IMR-90 (cell line): ENCODE measurements around the gene UBXN11. TPM values are rescaled to one million over a fixed set of nuclear protein-coding genes. Genes with fewer than 3 reads are reported as not detected.
A peak's percentile ranks its signal among the peaks of the same experiment; 100 is the strongest.

Experiments
- ATAC-seq: fragments of 200-7000 bp; cut with Tn5 transposase; 2 replicates; pipeline ENCODE4 v1.9.1; 2020; ENCODE audit warnings: low read depth, mild to moderate bottlenecking, moderate library complexity
- BruUV-seq: library from RNA; stranded (reverse); fragments of 400-500 nt; replicated peaks from 2 replicates; lab custom pipeline; 2021; lab: Mats Ljungman, UMichigan
- CTCF ChIA-PET: fragments of 300-600 bp; formaldehyde crosslinking; extraction: SDS; loops from one replicate; lab custom pipeline; 2021; ENCODE audit warnings: antibody characterized with exemption; lab: Yijun Ruan, JAX
- POLR2A ChIA-PET: fragments of 300-600 bp; sonication (Branson Sonifier 250); formaldehyde crosslinking; loops from one replicate; lab custom pipeline; 2022; ENCODE audit warnings: antibody characterized with exemption; ENCODE audit not compliant: unreplicated experiment; lab: Charles Lee
- DNase-seq: peaks from one replicate; pipeline ENCODE4 v3.0.0; 2013
- H2AFZ ChIP-seq: replicated peaks from 2 replicates; pipeline ENCODE3; 2013; ENCODE audit warnings: low read length, mild to moderate bottlenecking; ENCODE audit not compliant: poor library complexity
- H2AK5ac ChIP-seq: 2 replicates; pipeline ENCODE4 v1.6.1; 2013; ENCODE audit warnings: low read depth, low read length, inconsistent platforms
- H2AK9ac ChIP-seq: replicated peaks from 2 replicates; pipeline ENCODE3; 2013; ENCODE audit warnings: mild to moderate bottlenecking, low read depth, low read length, moderate library complexity; ENCODE audit not compliant: poor library complexity
- H2BK120ac ChIP-seq: 2 replicates; pipeline ENCODE4 v1.6.1; 2013; ENCODE audit warnings: low read depth, low read length, inconsistent platforms
- H2BK15ac ChIP-seq: 3 replicates; pipeline ENCODE4 v1.6.1; 2013; ENCODE audit warnings: low read depth, low read length, inconsistent platforms
- H2BK20ac ChIP-seq: 2 replicates; pipeline ENCODE4 v1.6.1; 2013; ENCODE audit warnings: low read depth, mild to moderate bottlenecking, inconsistent platforms, low read length, moderate library complexity
- H2BK5ac ChIP-seq: 2 replicates; pipeline ENCODE4 v1.6.1; 2013; ENCODE audit warnings: mild to moderate bottlenecking, low read depth, low read length, inconsistent platforms; ENCODE audit not compliant: poor library complexity, severe bottlenecking
- H3K14ac ChIP-seq: replicated peaks from 2 replicates; pipeline ENCODE4 v1.6.1; 2013; ENCODE audit warnings: low read depth, low read length, inconsistent platforms
- H3K18ac ChIP-seq: 2 replicates; pipeline ENCODE4 v1.6.1; 2013; ENCODE audit warnings: low read depth, low read length, control low read depth
- H3K23ac ChIP-seq: 2 replicates; pipeline ENCODE4 v1.6.1; 2013; ENCODE audit warnings: low read depth, low read length, inconsistent platforms
- H3K27ac ChIP-seq: 2 replicates; pipeline ENCODE4 v1.5.1; 2013; ENCODE audit warnings: mild to moderate bottlenecking, control low read depth, low read length; ENCODE audit not compliant: insufficient read depth
- H3K27me3 ChIP-seq: 2 replicates; pipeline ENCODE4 v1.6.1; 2013; ENCODE audit warnings: low read length; ENCODE audit not compliant: control insufficient read depth, insufficient read depth
- H3K36me3 ChIP-seq: 2 replicates; pipeline ENCODE4 v1.6.1; 2013; ENCODE audit warnings: low read length, mixed read lengths; ENCODE audit not compliant: control insufficient read depth, insufficient read depth
- H3K4ac ChIP-seq: 2 replicates; pipeline ENCODE4 v1.6.1; 2013; ENCODE audit warnings: low read depth, low read length, inconsistent platforms
- H3K4me1 ChIP-seq: 2 replicates; pipeline ENCODE4 v1.6.1; 2013; ENCODE audit warnings: low read length, mixed read lengths; ENCODE audit not compliant: control insufficient read depth, insufficient read depth
- H3K4me2 ChIP-seq: 2 replicates; pipeline ENCODE4 v1.6.1; 2013; ENCODE audit warnings: low read depth, mild to moderate bottlenecking, control low read depth, low read length, moderate library complexity
- H3K4me3 ChIP-seq: 2 replicates; pipeline ENCODE4 v1.5.1; 2013; ENCODE audit warnings: low read depth, mild to moderate bottlenecking, control low read depth, low read length, moderate library complexity; ENCODE audit not compliant: insufficient read depth
- H3K56ac ChIP-seq: 2 replicates; pipeline ENCODE4 v1.6.1; 2013; ENCODE audit warnings: low read length, inconsistent platforms; ENCODE audit not compliant: insufficient read depth; ENCODE audit errors: extremely low read depth
- H3K79me1 ChIP-seq, 2 experiments: 2 replicates each; pipeline ENCODE4 v1.6.1; 2013; ENCODE audit warnings: low read length in 2 of 2, inconsistent platforms in 1 of 2, low read depth in 1 of 2
- H3K9ac ChIP-seq: 2 replicates; pipeline ENCODE4 v1.6.1; 2013; ENCODE audit warnings: low read depth, low read length, control low read depth
- H3K9me1 ChIP-seq: 2 replicates; pipeline ENCODE4 v1.6.1; 2013; ENCODE audit warnings: low read length, inconsistent platforms; ENCODE audit not compliant: insufficient read depth
- H3K9me3 ChIP-seq: 2 replicates; pipeline ENCODE4 v1.6.1; 2013; ENCODE audit warnings: low read length; ENCODE audit not compliant: control insufficient read depth, insufficient read depth
- H4K20me1 ChIP-seq: 2 replicates; pipeline ENCODE4 v1.6.1; 2013; ENCODE audit warnings: low read length, inconsistent platforms; ENCODE audit not compliant: insufficient read depth
- H4K5ac ChIP-seq: 2 replicates; pipeline ENCODE4 v1.6.1; 2013; ENCODE audit warnings: mild to moderate bottlenecking, low read depth, low read length, control low read depth
- H4K8ac ChIP-seq, 2 experiments: 2 replicates each; pipeline ENCODE4 v1.6.1; 2013; ENCODE audit warnings: low read depth in 2 of 2, low read length in 2 of 2, control low read depth in 1 of 2, inconsistent platforms in 1 of 2
- H4K91ac ChIP-seq: 2 replicates; pipeline ENCODE4 v1.6.1; 2013; ENCODE audit warnings: low read depth, low read length, inconsistent platforms; ENCODE audit not compliant: insufficient read depth
- BHLHE40 ChIP-seq: fragments of 150-350 bp; IDR thresholded peaks from 2 replicates; pipeline ENCODE4 v1.6.1; 2016; ENCODE audit warnings: mild to moderate bottlenecking, low read depth, low read length
- NFE2L2 ChIP-seq: fragments of 150-350 bp; IDR thresholded peaks from 2 replicates; pipeline ENCODE4 v1.6.1; 2016; ENCODE audit warnings: low read depth, mild to moderate bottlenecking, low read length
- RAD21 ChIP-seq: IDR thresholded peaks from 2 replicates; pipeline ENCODE4 v1.6.1; 2012; ENCODE audit warnings: low read length, improper control_type of control experiment
- RCOR1 ChIP-seq: IDR thresholded peaks from 2 replicates; pipeline ENCODE4 v1.6.1; 2012; ENCODE audit warnings: mild to moderate bottlenecking, low read length, improper control_type of control experiment; ENCODE audit not compliant: insufficient replicate concordance
- RFX5 ChIP-seq: IDR thresholded peaks from 2 replicates; pipeline ENCODE4 v1.8.0; 2012; ENCODE audit warnings: low read depth, mild to moderate bottlenecking, low read length, moderate library complexity
- WGBS, 2 experiments: methylation state at CpG; one replicate each; pipeline versions ENCODE4 v1.1.5 to v1.1.7; 2013; ENCODE audit warnings: missing lambda C conversion rate in 2 of 2; ENCODE audit not compliant: insufficient read length in 1 of 2; ENCODE audit errors: extremely low coverage in 2 of 2; 5-methylcytosine and 5-hydroxymethylcytosine counted together
- dilution Hi-C: fragments of 300-500 bp; cut with HindIII; formaldehyde crosslinking; loops from one replicate; pipeline ENCODE4 v1.14.3; 2018; ENCODE audit warnings: low sequenced_read_pairs; ENCODE audit not compliant: unreplicated experiment
- in situ Hi-C: fragments of 300-500 bp; cut with MboI; formaldehyde crosslinking; loops from 3 replicates; pipeline ENCODE4 v1.14.3; 2019; ENCODE audit warnings: low sequenced_read_pairs, inconsistent platforms, mixed read lengths
- intact Hi-C: fragments of 100-400 bp; cut with micrococcal nuclease; formaldehyde crosslinking; loops from 2 replicates; pipeline ENCODE4 v1.10.0; 2022
- polyA plus RNA-seq, 3 experiments: library from polyadenylated mRNA; depleted of rRNA; stranded (reverse); fragments of >200 nt; gene quantifications; 2 replicates each; pipeline ENCODE4 v1.2.3, GENCODE V29; 2012; ENCODE audit warnings: low replicate concordance in 1 of 3
- total RNA-seq: library from RNA; depleted of rRNA; stranded (reverse); fragments of >200 nt; gene quantifications from 2 replicates; pipeline ENCODE4 v1.2.3, GENCODE V29; 2012

UBXN11 gene
- total and polyA plus RNA-seq, 2 of the 4 experiments (the other 2 are of a cell fraction) = 5.2 to 17.0 TPM

- H3K14ac ChIP-seq = no peak overlapping the region
- no peak overlapping the region for H3K4ac ChIP-seq
- POLR2A ChIA-PET = no interaction called here
- peaks cover 9% of the 10 kb centered on the region; the same call in 1 of the 2 replicates for H3K9me1 ChIP-seq
- TF ChIP-seq RCOR1 = no peak
- TF ChIP-seq RFX5 = no peak
- TF ChIP-seq NFE2L2 = no peak
- TF ChIP-seq BHLHE40 = no peak
- TF ChIP-seq RAD21 = no peak
- intact Hi-C loops (no loop called here), dilution Hi-C loops (no loop called here), in situ Hi-C loops (no loop called here)
- no peaks in the 10 kb centered on the region for H3K79me1 ChIP-seq
- H3K27me3 ChIP-seq = peaks cover 21% of the 10 kb centered on the region
- H2AFZ ChIP-seq = no peak overlapping the region
- H3K9me3 ChIP-seq = no peaks in the 10 kb centered on the region
- H4K5ac ChIP-seq = no peak overlapping the region
- ATAC-seq (no peak), DNase-seq (no peak)
- no peak overlapping the region for H2AK9ac ChIP-seq
- no peak overlapping the region for H3K23ac ChIP-seq
- H2BK20ac ChIP-seq = no peak overlapping the region
- WGBS, 2 experiments = 80% methylated on average over 1 of the region's 5 CpGs; no CpG with 5 or more reads in 1 of the 2 experiments
- H2BK5ac ChIP-seq = no peak overlapping the region
- no peak overlapping the region for H3K18ac ChIP-seq
- peaks cover 9% of the 10 kb centered on the region for H3K4me1 ChIP-seq
- H3K4me2 ChIP-seq = no peak overlapping the region
- H3K27ac ChIP-seq = no peak overlapping the region
- no peak overlapping the region for H4K8ac ChIP-seq
- BruUV-seq = no TSS peak
- H4K20me1 ChIP-seq = no peaks in the 10 kb centered on the region; the same call in 1 of the 2 replicates
- 0 out of 2 replicates have a peak overlapping the region, but pooled peaks have one; percentile 16 for H2AK5ac ChIP-seq
- CTCF ChIA-PET = no interaction called here
- no peak overlapping the region; the same call in 2 of the 3 replicates for H2BK15ac ChIP-seq
- H3K36me3 ChIP-seq = no peaks in the 10 kb centered on the region
- H3K4me3 ChIP-seq = no peak overlapping the region
- no peak overlapping the region for H3K9ac ChIP-seq
- H3K56ac ChIP-seq = no peak overlapping the region
- no peak overlapping the region for H4K91ac ChIP-seq
- no peak overlapping the region for H2BK120ac ChIP-seq
These were observed 43.4 kb upstream of the UBXN11 start for GRCh38 chr1:26349877-26350244.
